HCT116 (cell line): Measurements from ENCODE around the gene DYRK2. TPM values are rescaled to one million over a fixed set of nuclear protein-coding genes. Genes with fewer than 3 reads are reported as not detected.

Experiments used
- ATAC-seq: fragments of 200-7000 bp; cut with Tn5 transposase; 2 replicates; pipeline ENCODE4 v1.9.1; 2020; ENCODE audit warnings: mild to moderate bottlenecking, moderate library complexity
- BruUV-seq: library from RNA; stranded (reverse); fragments of 400-500 nt; replicated peaks from 2 replicates; lab custom pipeline; 2021; lab: Mats Ljungman, UMichigan
- CTCF ChIA-PET: fragments of 300-600 bp; sonication (Branson Sonifier 250); formaldehyde crosslinking; loops from one replicate; lab custom pipeline; 2021; ENCODE audit warnings: antibody characterized with exemption; lab: Charles Lee
- POLR2A ChIA-PET: fragments of 300-600, 350-600 bp; sonication (Branson Sonifier 250); formaldehyde crosslinking; loops from one replicate; lab custom pipeline; 2021; ENCODE audit warnings: antibody characterized with exemption; lab: Charles Lee
- RAD21 ChIA-PET, 2 experiments: fragments of 300-600 bp; sonication (Branson Sonifier 250); formaldehyde crosslinking; loops; one replicate each; lab custom pipeline; 2023; ENCODE audit warnings: low total read pairs in 2 of 2; ENCODE audit not compliant: uncharacterized antibody in 2 of 2, unreplicated experiment in 2 of 2, low non-redundant PET in 1 of 2; lab: Charles Lee
- DNase-seq: peaks from one replicate; pipeline ENCODE4 v3.0.0-alpha.2; 2010; ENCODE audit warnings: low read depth, low spot score
- H2AFZ ChIP-seq: fragments of 200-600 bp; shearing (Covaris generic), sonication (generic); 2 replicates; pipeline ENCODE4 v1.6.1; 2017; ENCODE audit warnings: low read depth, mixed run types, mixed read lengths, antibody characterized with exemption, low read length; ENCODE audit not compliant: poor library complexity, severe bottlenecking
- H3K27ac ChIP-seq: 2 replicates; pipeline ENCODE4 v1.5.1; 2012; ENCODE audit warnings: low read depth, low read length
- H3K27me3 ChIP-seq: fragments of 200-600 bp; sonication (generic); 2 replicates; pipeline ENCODE4 v1.6.1; 2016; ENCODE audit warnings: mixed run types, low read length, mixed read lengths; ENCODE audit not compliant: insufficient read depth
- H3K36me3 ChIP-seq, 2 experiments: fragments of 200-500 bp in 1 of 2; fragments of 200-600 bp in 1 of 2; sonication (Bioruptor generic) in 1 of 2; sonication (generic) in 1 of 2; 2 replicates each; pipeline versions ENCODE4 v1.5.1 to v1.6.1; 2014 to 2016; ENCODE audit warnings: low read length in 2 of 2, inconsistent platforms in 1 of 2, mixed read lengths in 1 of 2, mixed run types in 1 of 2; ENCODE audit not compliant: insufficient read depth in 2 of 2, control insufficient read depth in 1 of 2
- H3K4me1 ChIP-seq, 2 experiments: fragments of 200-600 bp in 1 of 2; sonication (generic) in 1 of 2; 2 replicates each; pipeline versions ENCODE4 v1.5.1 to v1.6.1; 2012 to 2017; ENCODE audit warnings: low read length in 2 of 2, inconsistent platforms in 1 of 2, mild to moderate bottlenecking in 1 of 2, mixed read lengths in 1 of 2, mixed run types in 1 of 2, moderate library complexity in 1 of 2; ENCODE audit not compliant: insufficient read depth in 2 of 2, control insufficient read depth in 1 of 2
- H3K4me2 ChIP-seq: fragments of 200-600 bp; sonication (generic); 2 replicates; pipeline ENCODE4 v1.6.1; 2017; ENCODE audit warnings: mixed run types, low read length, mixed read lengths
- H3K4me3 ChIP-seq, 2 experiments: fragments of 200-600 bp in 1 of 2; sonication (generic) in 1 of 2; replicated peaks in 1 of 2; 2 replicates each; pipeline ENCODE4 v1.5.1; 2011 to 2016; ENCODE audit warnings: low read length in 2 of 2, control low read depth in 1 of 2, low read depth in 1 of 2, mild to moderate bottlenecking in 1 of 2, mixed read lengths in 1 of 2, mixed run types in 1 of 2
- H3K79me2 ChIP-seq: fragments of 200-600 bp; sonication (generic); 2 replicates; pipeline ENCODE4 v1.6.1; 2017; ENCODE audit warnings: mild to moderate bottlenecking, mixed run types, low read length, moderate library complexity, mixed read lengths; ENCODE audit not compliant: insufficient read depth
- H3K9ac ChIP-seq: fragments of 200-600 bp; sonication (generic); 2 replicates; pipeline ENCODE4 v1.6.1; 2016; ENCODE audit warnings: low read length, mixed read lengths
- H3K9me2 ChIP-seq: fragments of 200-600 bp; sonication (generic), shearing (Covaris generic); 2 replicates; pipeline ENCODE4 v1.6.1; 2017; ENCODE audit warnings: mixed run types, mild to moderate bottlenecking, moderate library complexity; ENCODE audit not compliant: insufficient read depth
- H3K9me3 ChIP-seq, 2 experiments: fragments of 200-500 bp in 1 of 2; fragments of 200-600 bp in 1 of 2; sonication (Bioruptor generic) in 1 of 2; sonication (generic) in 1 of 2; 2 replicates each; pipeline ENCODE4 v1.6.1; 2014 to 2017; ENCODE audit warnings: low read length in 2 of 2, mixed read lengths in 2 of 2, inconsistent platforms in 1 of 2, low read depth in 1 of 2, mild to moderate bottlenecking in 1 of 2, mixed run types in 1 of 2, moderate library complexity in 1 of 2; ENCODE audit not compliant: control insufficient read depth in 1 of 2, insufficient read depth in 1 of 2
- H4K20me1 ChIP-seq: fragments of 200-600 bp; sonication (generic), shearing (Covaris generic); 2 replicates; pipeline ENCODE4 v1.6.1; 2017; ENCODE audit warnings: mixed run types, mild to moderate bottlenecking, moderate library complexity; ENCODE audit not compliant: insufficient read depth
- CEBPB ChIP-seq: IDR thresholded peaks from 2 replicates; pipeline ENCODE4 v1.6.1; 2012; ENCODE audit warnings: low read depth
- EGR1 ChIP-seq: IDR thresholded peaks from 2 replicates; pipeline ENCODE4 v1.6.1; 2012; ENCODE audit warnings: low read depth
- ELF1 ChIP-seq: IDR thresholded peaks from 2 replicates; pipeline ENCODE4 v1.6.1; 2012; ENCODE audit warnings: low read depth, borderline replicate concordance
- EZH2 ChIP-seq: fragments of 200-600 bp; sonication (generic); IDR thresholded peaks from 2 replicates; pipeline ENCODE4 v1.6.1; 2017; ENCODE audit warnings: antibody characterized with exemption, mixed run types
- EZH2phosphoT487 ChIP-seq: fragments of 200-600 bp; IDR thresholded peaks from 2 replicates; pipeline ENCODE4 v1.6.1; 2018; ENCODE audit warnings: antibody characterized with exemption, borderline replicate concordance
- FOSL1 ChIP-seq: IDR thresholded peaks from 2 replicates; pipeline ENCODE4 v1.6.1; 2012; ENCODE audit warnings: low read depth
- JUND ChIP-seq: IDR thresholded peaks from 2 replicates; pipeline ENCODE4 v1.6.1; 2012
- POLR2A ChIP-seq: IDR thresholded peaks from 2 replicates; pipeline ENCODE4 v1.7.0; 2011; ENCODE audit warnings: borderline replicate concordance; ENCODE audit not compliant: insufficient read depth, insufficient read length; ENCODE audit errors: extremely low read depth
- POLR2AphosphoS5 ChIP-seq: IDR thresholded peaks from 2 replicates; pipeline ENCODE4 v1.6.1; 2011; ENCODE audit warnings: mild to moderate bottlenecking, low read depth, low read length, moderate library complexity
- RAD21 ChIP-seq: IDR thresholded peaks from 2 replicates; pipeline ENCODE4 v1.6.1; 2012; ENCODE audit warnings: low read depth, mild to moderate bottlenecking
- SIN3A ChIP-seq: IDR thresholded peaks from 2 replicates; pipeline ENCODE4 v1.6.1; 2012; ENCODE audit warnings: low read depth
- SP1 ChIP-seq: IDR thresholded peaks from 2 replicates; pipeline ENCODE4 v1.6.1; 2012; ENCODE audit warnings: low read depth
- SRF ChIP-seq: IDR thresholded peaks from 2 replicates; pipeline ENCODE4 v1.6.1; 2012; ENCODE audit warnings: low read depth
- TCF7L2 ChIP-seq: IDR thresholded peaks from 2 replicates; pipeline ENCODE4 v1.7.0; 2011; ENCODE audit warnings: borderline replicate concordance, inconsistent platforms; ENCODE audit not compliant: insufficient read depth, insufficient read length; ENCODE audit errors: extremely low read depth
- YY1 ChIP-seq: IDR thresholded peaks from 2 replicates; pipeline ENCODE4 v1.6.1; 2011; ENCODE audit warnings: low read length, low read depth, moderate library complexity, mild to moderate bottlenecking; ENCODE audit not compliant: insufficient replicate concordance; ENCODE audit errors: extremely low read depth
- intact Hi-C: fragments of 100-400 bp; cut with micrococcal nuclease; formaldehyde crosslinking; loops from 2 replicates; pipeline ENCODE4 v1.10.0; 2022
- total RNA-seq: library from RNA; stranded (reverse); gene quantifications from one replicate; pipeline ENCODE4 v1.2.1, GENCODE V29; 2021; ENCODE audit not compliant: unreplicated experiment
- TF ChIP-seq, protein P1 (sequence below), 3 experiments: fragments of 200-600 bp in 1 of 3; sonication (generic) in 1 of 3; IDR thresholded peaks in 2 of 3; conservative IDR thresholded peaks in 1 of 3; 2 replicates each; pipeline ENCODE4 v1.5.1; 2012 to 2017; ENCODE audit warnings: low read depth in 2 of 3, low read length in 2 of 3, antibody characterized with exemption in 1 of 3, borderline replicate concordance in 1 of 3, control low read depth in 1 of 3, mild to moderate bottlenecking in 1 of 3, mixed read lengths in 1 of 3, mixed run types in 1 of 3, moderate library complexity in 1 of 3; ENCODE audit not compliant: insufficient read depth in 1 of 3
- TF ChIP-seq, protein P2 (sequence below): IDR thresholded peaks from 2 replicates; pipeline ENCODE4 v1.6.1; 2012
- TF ChIP-seq, protein P3 (sequence below): IDR thresholded peaks from 2 replicates; pipeline ENCODE4 v1.6.1; 2012; ENCODE audit warnings: low read depth
- TF ChIP-seq, protein P4 (sequence below): IDR thresholded peaks from 2 replicates; pipeline ENCODE4 v1.6.1; 2012

The DYRK2 gene
- total RNA-seq, 1 experiment from 2014 or later: 28.7 TPM

DNA sequence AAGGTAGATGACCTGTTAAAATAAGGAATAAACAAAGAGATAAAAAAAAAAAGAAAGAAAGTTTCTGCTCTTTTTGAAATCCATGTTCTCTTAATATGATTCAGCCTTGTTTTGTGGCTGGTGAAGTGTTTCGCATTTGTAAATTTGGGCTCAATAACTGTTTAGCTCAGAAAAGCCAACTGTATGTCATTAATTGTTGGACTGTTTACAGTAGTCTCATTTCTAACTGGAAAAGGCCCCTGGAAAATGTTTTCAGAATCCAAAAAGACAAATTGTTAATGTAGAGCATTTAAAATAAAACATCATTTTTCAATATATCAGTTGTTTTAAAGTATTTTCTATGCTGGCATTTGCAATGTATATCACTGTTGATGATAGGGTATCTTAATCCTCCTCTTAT, 47.4 kb upstream of the DYRK2 start:
- H3K79me2 ChIP-seq: no peaks in the 10 kb centered on the region
- ChIA-PET RAD21 (no interaction called here), POLR2A (no interaction called here), CTCF (no interaction called here)
- no peaks in the 10 kb centered on the region for H3K4me1 ChIP-seq
- no peak overlapping the region for H2AFZ ChIP-seq
- BruUV-seq: no TSS peak
- no peak overlapping the region for H3K9ac ChIP-seq
- no peak overlapping the region for H3K27ac ChIP-seq
- intact Hi-C loops: no loop called here
- ATAC-seq: no peak
- H3K4me3 ChIP-seq: no peak overlapping the region
- no peak for DNase-seq
- no peak overlapping the region for H3K4me2 ChIP-seq
- H3K9me3 ChIP-seq: no peaks in the 10 kb centered on the region
- peaks cover 3% of the 10 kb centered on the region; the same call in 1 of the 2 replicates for H3K9me2 ChIP-seq
- TF ChIP-seq RAD21 (no peak), JUND (no peak), SIN3A (no peak), FOSL1 (no peak), EZH2 (no peak), SRF (no peak), ELF1 (no peak), POLR2AphosphoS5 (no peak), POLR2A (no peak), EGR1 (no peak), TCF7L2 (no peak), SP1 (no peak), EZH2phosphoT487 (no peak), CEBPB (no peak), YY1 (no peak)
- TF ChIP-seq, protein P1, sequence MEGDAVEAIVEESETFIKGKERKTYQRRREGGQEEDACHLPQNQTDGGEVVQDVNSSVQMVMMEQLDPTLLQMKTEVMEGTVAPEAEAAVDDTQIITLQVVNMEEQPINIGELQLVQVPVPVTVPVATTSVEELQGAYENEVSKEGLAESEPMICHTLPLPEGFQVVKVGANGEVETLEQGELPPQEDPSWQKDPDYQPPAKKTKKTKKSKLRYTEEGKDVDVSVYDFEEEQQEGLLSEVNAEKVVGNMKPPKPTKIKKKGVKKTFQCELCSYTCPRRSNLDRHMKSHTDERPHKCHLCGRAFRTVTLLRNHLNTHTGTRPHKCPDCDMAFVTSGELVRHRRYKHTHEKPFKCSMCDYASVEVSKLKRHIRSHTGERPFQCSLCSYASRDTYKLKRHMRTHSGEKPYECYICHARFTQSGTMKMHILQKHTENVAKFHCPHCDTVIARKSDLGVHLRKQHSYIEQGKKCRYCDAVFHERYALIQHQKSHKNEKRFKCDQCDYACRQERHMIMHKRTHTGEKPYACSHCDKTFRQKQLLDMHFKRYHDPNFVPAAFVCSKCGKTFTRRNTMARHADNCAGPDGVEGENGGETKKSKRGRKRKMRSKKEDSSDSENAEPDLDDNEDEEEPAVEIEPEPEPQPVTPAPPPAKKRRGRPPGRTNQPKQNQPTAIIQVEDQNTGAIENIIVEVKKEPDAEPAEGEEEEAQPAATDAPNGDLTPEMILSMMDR (IDR thresholded peaks at IDR 0.05 in 2 of 3, conservative IDR thresholded peaks at IDR 0.05 in 1 of 3; ENCODE audit: borderline replicate concordance in 1 of 3, insufficient read depth in 1 of 3, low read depth in 2 of 3, low read length in 2 of 3): no peak
- TF ChIP-seq, protein P2, sequence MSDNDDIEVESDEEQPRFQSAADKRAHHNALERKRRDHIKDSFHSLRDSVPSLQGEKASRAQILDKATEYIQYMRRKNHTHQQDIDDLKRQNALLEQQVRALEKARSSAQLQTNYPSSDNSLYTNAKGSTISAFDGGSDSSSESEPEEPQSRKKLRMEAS: no peak
- TF ChIP-seq, protein P3, sequence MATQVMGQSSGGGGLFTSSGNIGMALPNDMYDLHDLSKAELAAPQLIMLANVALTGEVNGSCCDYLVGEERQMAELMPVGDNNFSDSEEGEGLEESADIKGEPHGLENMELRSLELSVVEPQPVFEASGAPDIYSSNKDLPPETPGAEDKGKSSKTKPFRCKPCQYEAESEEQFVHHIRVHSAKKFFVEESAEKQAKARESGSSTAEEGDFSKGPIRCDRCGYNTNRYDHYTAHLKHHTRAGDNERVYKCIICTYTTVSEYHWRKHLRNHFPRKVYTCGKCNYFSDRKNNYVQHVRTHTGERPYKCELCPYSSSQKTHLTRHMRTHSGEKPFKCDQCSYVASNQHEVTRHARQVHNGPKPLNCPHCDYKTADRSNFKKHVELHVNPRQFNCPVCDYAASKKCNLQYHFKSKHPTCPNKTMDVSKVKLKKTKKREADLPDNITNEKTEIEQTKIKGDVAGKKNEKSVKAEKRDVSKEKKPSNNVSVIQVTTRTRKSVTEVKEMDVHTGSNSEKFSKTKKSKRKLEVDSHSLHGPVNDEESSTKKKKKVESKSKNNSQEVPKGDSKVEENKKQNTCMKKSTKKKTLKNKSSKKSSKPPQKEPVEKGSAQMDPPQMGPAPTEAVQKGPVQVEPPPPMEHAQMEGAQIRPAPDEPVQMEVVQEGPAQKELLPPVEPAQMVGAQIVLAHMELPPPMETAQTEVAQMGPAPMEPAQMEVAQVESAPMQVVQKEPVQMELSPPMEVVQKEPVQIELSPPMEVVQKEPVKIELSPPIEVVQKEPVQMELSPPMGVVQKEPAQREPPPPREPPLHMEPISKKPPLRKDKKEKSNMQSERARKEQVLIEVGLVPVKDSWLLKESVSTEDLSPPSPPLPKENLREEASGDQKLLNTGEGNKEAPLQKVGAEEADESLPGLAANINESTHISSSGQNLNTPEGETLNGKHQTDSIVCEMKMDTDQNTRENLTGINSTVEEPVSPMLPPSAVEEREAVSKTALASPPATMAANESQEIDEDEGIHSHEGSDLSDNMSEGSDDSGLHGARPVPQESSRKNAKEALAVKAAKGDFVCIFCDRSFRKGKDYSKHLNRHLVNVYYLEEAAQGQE: no peak
- TF ChIP-seq, protein P4, sequence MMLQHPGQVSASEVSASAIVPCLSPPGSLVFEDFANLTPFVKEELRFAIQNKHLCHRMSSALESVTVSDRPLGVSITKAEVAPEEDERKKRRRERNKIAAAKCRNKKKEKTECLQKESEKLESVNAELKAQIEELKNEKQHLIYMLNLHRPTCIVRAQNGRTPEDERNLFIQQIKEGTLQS: no peak
- TF ChIP-seq, all 23 proteins: peak for 0
- Histone ChIP-seq H3K27me3 (no peaks in the 10 kb centered on the region), H4K20me1 (no peaks in the 10 kb centered on the region), H3K36me3 (no peaks in the 10 kb centered on the region)
